ENCODE data around the gene SPTBN1.

The SPTBN1 gene

GRCh38 chr2:54638103-54638502 lies 182.0 kb downstream of the SPTBN1 start:
- peak; percentile 80 for DNase-seq

- DNase-seq, result no peak
These were observed 182.7 kb downstream of the SPTBN1 start for GRCh38 chr2:54638774-54639187.

- DNase-seq, result no peak
These were observed 183.5 kb downstream of the SPTBN1 start for GRCh38 chr2:54639609-54640008.

- no peak for DNase-seq
These were observed 184.9 kb downstream of the SPTBN1 start for GRCh38 chr2:54640834-54641540.

- DNase-seq, result no peak
These were observed 185.9 kb downstream of the SPTBN1 start for GRCh38 chr2:54641988-54642387.

GRCh38 chr2:54642677-54643430 lies 186.7 kb downstream of the SPTBN1 start:
- DNase-seq, result no peak

- no peak for DNase-seq
These were observed 188.1 kb downstream of the SPTBN1 start for GRCh38 chr2:54644236-54644635.

GRCh38 chr2:54646170-54646927 lies 190.2 kb downstream of the SPTBN1 start:
- DNase-seq, result no peak

- DNase-seq, result no peak
These were observed 192.1 kb downstream of the SPTBN1 start for GRCh38 chr2:54648256-54648655.

- no peak for DNase-seq
These were observed 193.1 kb downstream of the SPTBN1 start for GRCh38 chr2:54649191-54649590.

- no peak for DNase-seq
These were observed 193.5 kb downstream of the SPTBN1 start for GRCh38 chr2:54649633-54650032.

- DNase-seq, result no peak
These were observed 194.5 kb downstream of the SPTBN1 start for GRCh38 chr2:54650612-54651011.

GRCh38 chr2:54651291-54651690 lies 195.2 kb downstream of the SPTBN1 start:
- no peak for DNase-seq

GRCh38 chr2:54652540-54652939 lies 196.4 kb downstream of the SPTBN1 start:
- no peak for DNase-seq

GRCh38 chr2:54653572-54654204 lies 197.6 kb downstream of the SPTBN1 start:
- no peak for DNase-seq

GRCh38 chr2:54655046-54655809 lies 199.1 kb downstream of the SPTBN1 start:
- no peak for DNase-seq

GRCh38 chr2:54656863-54657262 lies 200.7 kb downstream of the SPTBN1 start:
- DNase-seq, result no peak

GRCh38 chr2:54657664-54658083 lies 201.5 kb downstream of the SPTBN1 start:
- peak; percentile 45 for DNase-seq

- DNase-seq, result no peak
These were observed 202.5 kb downstream of the SPTBN1 start for GRCh38 chr2:54658564-54659071.

- DNase-seq, result no peak
These were observed 203.4 kb downstream of the SPTBN1 start for GRCh38 chr2:54659527-54659926.

- DNase-seq, result no peak
These were observed 204.6 kb downstream of the SPTBN1 start for GRCh38 chr2:54660752-54661151.

GRCh38 chr2:54663424-54664030 lies 207.4 kb downstream of the SPTBN1 start:
- DNase-seq, result no peak

Measured in inflammatory macrophage treated with lipopolysaccharide for 4 hours (primary cell).